ENCODE results near the gene UBAC2.

- no peak for TF ChIP-seq CTCF (IDR thresholded peaks at IDR 0.05)
- TF ChIP-seq POLR2A (IDR thresholded peaks at IDR 0.05): no peak
Measured at GRCh38 chr13:99347911-99348451, 147.3 kb downstream of the UBAC2 start.
